ENCODE data around the gene CELSR3.

The CELSR3 gene

GRCh38 chr3:48633256-48633655 lies 29.4 kb downstream of the CELSR3 start:
- ChIA-PET CTCF (interaction anchor here (1.5 kb wide), 1 partner anchor 160 kb away, joined by 5 read pairs; no protein-coding TSS in a partner anchor), POLR2A (interaction anchor here (1.2 to 1.9 kb wide), 3 partner anchors 10 to 187 kb away, joined by 3 to 6 read pairs (median 4); partner anchors contain the start of genes ATRIP and NCKIPSD)
- TF ChIP-seq, protein P1, sequence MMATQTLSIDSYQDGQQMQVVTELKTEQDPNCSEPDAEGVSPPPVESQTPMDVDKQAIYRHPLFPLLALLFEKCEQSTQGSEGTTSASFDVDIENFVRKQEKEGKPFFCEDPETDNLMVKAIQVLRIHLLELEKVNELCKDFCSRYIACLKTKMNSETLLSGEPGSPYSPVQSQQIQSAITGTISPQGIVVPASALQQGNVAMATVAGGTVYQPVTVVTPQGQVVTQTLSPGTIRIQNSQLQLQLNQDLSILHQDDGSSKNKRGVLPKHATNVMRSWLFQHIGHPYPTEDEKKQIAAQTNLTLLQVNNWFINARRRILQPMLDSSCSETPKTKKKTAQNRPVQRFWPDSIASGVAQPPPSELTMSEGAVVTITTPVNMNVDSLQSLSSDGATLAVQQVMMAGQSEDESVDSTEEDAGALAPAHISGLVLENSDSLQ (IDR thresholded peaks at IDR 0.05) = no peak
- no peak for TF ChIP-seq SUZ12 (IDR thresholded peaks at IDR 0.05)
- no peak for TF ChIP-seq SP1 (IDR thresholded peaks at IDR 0.05)
- TF ChIP-seq L3MBTL2 (conservative IDR thresholded peaks at IDR 0.05) = no peak
- TF ChIP-seq LEF1 (IDR thresholded peaks at IDR 0.05; ENCODE audit: borderline replicate concordance) = no peak
- no peak for TF ChIP-seq HDGF (IDR thresholded peaks at IDR 0.05; ENCODE audit: borderline replicate concordance)
- no peak for TF ChIP-seq CTBP1 (IDR thresholded peaks at IDR 0.05; ENCODE audit: borderline replicate concordance)
- no peak for TF ChIP-seq NFRKB (IDR thresholded peaks at IDR 0.05)
- no peak for TF ChIP-seq FOXA1 (IDR thresholded peaks at IDR 0.05)
- no peak for TF ChIP-seq FOXM1 (IDR thresholded peaks at IDR 0.05; ENCODE audit: borderline replicate concordance)
- TF ChIP-seq FOXK2 (IDR thresholded peaks at IDR 0.05) = no peak
- no peak for TF ChIP-seq ARNT (IDR thresholded peaks at IDR 0.05)
- TF ChIP-seq ZNF384 (IDR thresholded peaks at IDR 0.05) = no peak
- TF ChIP-seq TARDBP (IDR thresholded peaks at IDR 0.05) = no peak
- DNase-seq (ENCODE audit: extremely low spot score) = no peak

GRCh38 chr3:48631516-48632448 lies 30.9 kb downstream of the CELSR3 start:
- CTCF ChIA-PET = no interaction called here
- DNase-seq (ENCODE audit: extremely low spot score) = no peak
- POLR2A ChIA-PET = no interaction called here

DNA sequence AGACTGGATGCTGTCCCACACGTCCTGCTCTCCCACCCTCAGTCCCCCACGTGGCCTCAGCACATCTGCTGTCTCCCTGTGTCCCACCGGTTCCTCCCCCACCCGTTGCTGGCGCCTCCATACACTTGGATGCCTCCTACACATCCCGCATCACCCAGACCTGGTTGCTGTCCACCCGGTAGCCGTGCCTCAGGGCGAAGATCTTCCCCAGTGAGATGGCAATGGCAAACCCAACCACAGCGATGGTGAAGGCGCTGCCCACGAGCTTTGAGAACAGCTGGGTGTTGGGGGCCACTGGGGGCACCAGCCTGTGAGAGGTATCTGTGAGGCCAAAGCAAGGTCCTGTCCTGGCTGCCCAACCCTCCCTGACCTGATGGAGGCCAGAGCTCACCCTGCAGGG lies 31.9 kb downstream of the CELSR3 start:
- CTCF ChIA-PET = no interaction called here
- TF ChIP-seq TARDBP (IDR thresholded peaks at IDR 0.05) = no peak
- no peak for TF ChIP-seq L3MBTL2 (conservative IDR thresholded peaks at IDR 0.05)
- no peak for TF ChIP-seq ARNT (IDR thresholded peaks at IDR 0.05)
- no peak for TF ChIP-seq SUZ12 (IDR thresholded peaks at IDR 0.05)
- no peak for TF ChIP-seq ELF4 (IDR thresholded peaks at IDR 0.05)
- TF ChIP-seq LEF1 (IDR thresholded peaks at IDR 0.05; ENCODE audit: borderline replicate concordance) = no peak
- no peak for TF ChIP-seq SP1 (IDR thresholded peaks at IDR 0.05)
- TF ChIP-seq HDGF (IDR thresholded peaks at IDR 0.05; ENCODE audit: borderline replicate concordance) = no peak
- TF ChIP-seq FOXM1 (IDR thresholded peaks at IDR 0.05; ENCODE audit: borderline replicate concordance) = no peak
- TF ChIP-seq, protein P1 (IDR thresholded peaks at IDR 0.05) = no peak
- no peak for TF ChIP-seq NFRKB (IDR thresholded peaks at IDR 0.05)
- no peak for TF ChIP-seq BHLHE40 (IDR thresholded peaks at IDR 0.05; ENCODE audit: borderline replicate concordance)
- TF ChIP-seq CTBP1 (IDR thresholded peaks at IDR 0.05; ENCODE audit: borderline replicate concordance) = no peak
- no peak for TF ChIP-seq FOXK2 (IDR thresholded peaks at IDR 0.05)

More at GRCh38 chr3:48631516-48632448, 30.9 kb downstream of the CELSR3 start:
- TF ChIP-seq SUZ12 (IDR thresholded peaks at IDR 0.05) = no peak
- no peak for TF ChIP-seq TARDBP (IDR thresholded peaks at IDR 0.05)
- no peak for TF ChIP-seq ARNT (IDR thresholded peaks at IDR 0.05)
- TF ChIP-seq SP1 (IDR thresholded peaks at IDR 0.05) = no peak
- TF ChIP-seq LEF1 (IDR thresholded peaks at IDR 0.05; ENCODE audit: borderline replicate concordance) = no peak
- TF ChIP-seq FOXA1 (IDR thresholded peaks at IDR 0.05) = no peak
- TF ChIP-seq, protein P1 (IDR thresholded peaks at IDR 0.05) = no peak
- no peak for TF ChIP-seq L3MBTL2 (conservative IDR thresholded peaks at IDR 0.05)
- no peak for TF ChIP-seq ZNF384 (IDR thresholded peaks at IDR 0.05)
- TF ChIP-seq HDGF (IDR thresholded peaks at IDR 0.05; ENCODE audit: borderline replicate concordance) = no peak
- TF ChIP-seq BHLHE40 (IDR thresholded peaks at IDR 0.05; ENCODE audit: borderline replicate concordance) = no peak
- no peak for TF ChIP-seq ELF4 (IDR thresholded peaks at IDR 0.05)
- TF ChIP-seq NFRKB (IDR thresholded peaks at IDR 0.05) = no peak
- TF ChIP-seq FOXK2 (IDR thresholded peaks at IDR 0.05) = no peak
- no peak for TF ChIP-seq CTBP1 (IDR thresholded peaks at IDR 0.05; ENCODE audit: borderline replicate concordance)
- TF ChIP-seq FOXM1 (IDR thresholded peaks at IDR 0.05; ENCODE audit: borderline replicate concordance) = no peak

DNA sequence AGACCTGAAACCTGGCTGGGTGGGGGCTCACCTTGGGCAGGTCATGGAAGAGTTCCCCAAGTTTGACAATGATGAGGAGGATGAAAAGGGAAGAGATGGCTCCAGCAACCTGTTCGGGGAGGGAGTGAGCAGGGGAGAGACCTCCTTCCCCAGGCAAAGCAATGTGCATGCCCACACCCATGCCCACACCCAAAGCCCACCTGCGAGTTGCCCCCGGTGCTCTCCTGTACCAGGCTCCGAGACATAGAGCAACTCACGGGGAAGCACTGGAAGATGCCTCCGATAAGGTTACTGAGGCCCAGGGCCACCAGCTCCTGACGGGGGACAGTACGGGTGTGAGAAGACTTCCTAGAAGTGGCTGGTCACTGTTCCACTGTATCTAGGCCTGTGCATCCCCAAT lies 32.3 kb downstream of the CELSR3 start:
- POLR2A ChIA-PET = interaction anchor here (1.7 kb wide), 1 partner anchor 20 kb away, joined by 4 read pairs; the partner anchor contains the start of gene UQCRC1
- no peak for DNase-seq (ENCODE audit: extremely low spot score)
- CTCF ChIA-PET = no interaction called here
- TF ChIP-seq SP1 (IDR thresholded peaks at IDR 0.05) (no peak), BHLHE40 (IDR thresholded peaks at IDR 0.05; ENCODE audit: borderline replicate concordance) (no peak), NFRKB (IDR thresholded peaks at IDR 0.05) (no peak), LEF1 (IDR thresholded peaks at IDR 0.05; ENCODE audit: borderline replicate concordance) (no peak), TARDBP (IDR thresholded peaks at IDR 0.05) (no peak), HDGF (IDR thresholded peaks at IDR 0.05; ENCODE audit: borderline replicate concordance) (no peak), L3MBTL2 (conservative IDR thresholded peaks at IDR 0.05) (no peak), FOXK2 (IDR thresholded peaks at IDR 0.05) (no peak), ARNT (IDR thresholded peaks at IDR 0.05) (no peak), CTBP1 (IDR thresholded peaks at IDR 0.05; ENCODE audit: borderline replicate concordance) (no peak), ELF4 (IDR thresholded peaks at IDR 0.05) (no peak), FOXM1 (IDR thresholded peaks at IDR 0.05; ENCODE audit: borderline replicate concordance) (no peak), SUZ12 (IDR thresholded peaks at IDR 0.05) (no peak), FOXA1 (IDR thresholded peaks at IDR 0.05) (no peak), ZNF384 (IDR thresholded peaks at IDR 0.05) (no peak)
- TF ChIP-seq, protein P1 (IDR thresholded peaks at IDR 0.05) = no peak

More for the DNA sequence above, 31.9 kb downstream of the CELSR3 start:
- POLR2A ChIA-PET = no interaction called here
- DNase-seq (ENCODE audit: extremely low spot score) = no peak

Data from HEK293T (cell line).